ENCODE measurements around the gene MTG1. TPM values are rescaled to one million over a fixed set of nuclear protein-coding genes. Genes with fewer than 3 reads are reported as not detected.
A peak's percentile ranks its signal among the peaks of the same experiment; 100 is the strongest.
"Not testable (repeated sequence)": the region's sequence is repeated elsewhere in the genome, so short reads cannot be mapped to it uniquely, and the experiment has no call there.

The MTG1 gene
- total RNA-seq, 1 donor from 2014 or later: 57.5 TPM

DNA sequence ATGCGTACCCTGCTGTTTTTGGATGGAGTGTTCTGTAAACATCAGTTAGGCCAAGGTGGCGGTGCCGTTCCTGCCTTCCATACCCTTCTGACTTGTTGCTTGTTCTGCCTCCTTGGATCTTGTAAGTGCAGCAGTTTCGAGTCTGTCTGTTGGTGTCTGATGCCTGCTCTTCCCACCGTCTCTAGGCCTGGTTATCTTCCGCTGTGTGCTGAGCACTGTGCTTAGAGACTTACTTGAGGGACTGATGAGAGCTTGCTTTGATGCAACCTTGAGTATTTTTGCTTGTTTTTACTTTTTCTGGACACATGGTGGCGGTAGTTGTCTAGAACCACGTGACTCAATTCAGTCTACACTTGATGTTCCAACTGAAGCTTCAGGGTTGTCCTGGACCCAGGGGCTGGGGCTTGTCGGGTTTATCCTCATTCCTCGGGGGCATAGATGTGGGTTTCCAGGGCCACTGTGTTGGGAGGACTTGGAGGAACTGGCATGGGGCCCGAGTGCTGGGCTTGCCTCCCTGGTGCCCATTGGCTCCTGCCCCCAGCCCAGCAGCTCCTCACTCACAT, 44.8 kb downstream of the MTG1 start:
- Histone ChIP-seq H3K4me1 (no peaks in the 10 kb centered on the region), H3K27ac (no peak overlapping the region), H3K36me3 (no peaks in the 10 kb centered on the region), H3K27me3 (no peaks in the 10 kb centered on the region), H3K9me3 (no peaks in the 10 kb centered on the region), H3K4me3 (no peak overlapping the region)
- peak in 1 of 2 donors; percentile 74 for DNase-seq (ENCODE audit: extremely low spot score in 2 of 2)
- intact Hi-C loops (cut with DNase I): no loop called here
- no peak for TF ChIP-seq POLR2A (IDR thresholded peaks at IDR 0.05)
- no peak for TF ChIP-seq POLR2AphosphoS5 (IDR thresholded peaks at IDR 0.05; ENCODE audit: insufficient read depth in 1 of 2, low read depth in 1 of 2)
- TF ChIP-seq, protein P1, sequence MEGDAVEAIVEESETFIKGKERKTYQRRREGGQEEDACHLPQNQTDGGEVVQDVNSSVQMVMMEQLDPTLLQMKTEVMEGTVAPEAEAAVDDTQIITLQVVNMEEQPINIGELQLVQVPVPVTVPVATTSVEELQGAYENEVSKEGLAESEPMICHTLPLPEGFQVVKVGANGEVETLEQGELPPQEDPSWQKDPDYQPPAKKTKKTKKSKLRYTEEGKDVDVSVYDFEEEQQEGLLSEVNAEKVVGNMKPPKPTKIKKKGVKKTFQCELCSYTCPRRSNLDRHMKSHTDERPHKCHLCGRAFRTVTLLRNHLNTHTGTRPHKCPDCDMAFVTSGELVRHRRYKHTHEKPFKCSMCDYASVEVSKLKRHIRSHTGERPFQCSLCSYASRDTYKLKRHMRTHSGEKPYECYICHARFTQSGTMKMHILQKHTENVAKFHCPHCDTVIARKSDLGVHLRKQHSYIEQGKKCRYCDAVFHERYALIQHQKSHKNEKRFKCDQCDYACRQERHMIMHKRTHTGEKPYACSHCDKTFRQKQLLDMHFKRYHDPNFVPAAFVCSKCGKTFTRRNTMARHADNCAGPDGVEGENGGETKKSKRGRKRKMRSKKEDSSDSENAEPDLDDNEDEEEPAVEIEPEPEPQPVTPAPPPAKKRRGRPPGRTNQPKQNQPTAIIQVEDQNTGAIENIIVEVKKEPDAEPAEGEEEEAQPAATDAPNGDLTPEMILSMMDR (IDR thresholded peaks at IDR 0.05): no peak

DNA sequence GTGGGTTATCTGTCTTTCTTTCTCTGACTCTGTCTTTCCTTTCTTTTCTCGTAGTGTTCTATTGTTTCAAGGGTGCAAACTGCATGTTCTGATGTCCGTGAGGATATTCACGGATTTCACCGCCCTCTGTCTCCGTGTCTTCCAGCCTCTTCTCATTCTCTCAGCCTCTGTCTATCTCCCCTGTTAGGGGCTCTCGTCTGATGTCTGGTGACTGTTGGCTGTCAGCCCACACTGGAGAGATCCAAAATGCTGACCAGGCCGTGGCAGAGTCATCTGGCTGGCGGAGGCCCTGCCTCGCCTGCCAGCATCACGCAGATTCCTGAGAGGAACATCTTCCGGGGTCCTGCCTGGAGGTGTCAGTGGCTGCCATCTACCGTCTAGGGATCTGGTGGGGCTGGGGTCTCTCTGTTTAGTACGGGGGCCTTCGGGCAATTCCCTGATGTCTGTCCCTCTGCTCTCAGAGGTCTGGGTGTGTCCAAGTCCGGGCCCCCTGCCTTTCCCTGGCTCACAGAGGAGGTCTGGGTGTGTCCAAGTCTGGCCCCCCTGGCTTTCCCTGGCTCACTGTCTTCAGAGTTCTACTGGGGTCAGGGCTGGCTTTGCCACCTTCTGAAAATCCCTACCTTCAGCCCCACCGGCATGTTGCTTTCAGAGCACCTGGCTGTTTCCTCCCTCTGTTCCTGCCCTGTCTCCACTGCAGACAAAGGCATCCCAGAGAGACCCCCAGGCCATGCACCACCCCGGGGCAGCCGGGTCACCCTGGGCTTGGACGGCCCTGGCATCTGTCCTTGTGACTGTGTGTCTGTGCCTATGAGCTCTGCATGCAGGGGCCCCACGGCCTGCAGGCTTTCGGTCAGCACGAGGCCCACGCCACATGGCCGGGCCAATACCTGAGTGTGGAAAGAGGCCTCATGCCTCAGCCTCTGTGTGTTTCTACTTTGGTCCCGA, 45.8 kb downstream of the MTG1 start:
- Histone ChIP-seq H3K27ac (no peak overlapping the region), H3K36me3 (no peaks in the 10 kb centered on the region), H3K27me3 (no peaks in the 10 kb centered on the region), H3K4me3 (no peak overlapping the region), H3K4me1 (no peaks in the 10 kb centered on the region), H3K9me3 (no peaks in the 10 kb centered on the region)
- TF ChIP-seq POLR2A (IDR thresholded peaks at IDR 0.05): no peak
- TF ChIP-seq, protein P1 (IDR thresholded peaks at IDR 0.05): no peak
- TF ChIP-seq POLR2AphosphoS5 (IDR thresholded peaks at IDR 0.05; ENCODE audit: insufficient read depth in 1 of 2, low read depth in 1 of 2): no peak
- DNase-seq (ENCODE audit: extremely low spot score in 2 of 2): peak in 1 of 2 donors; percentile 82
- intact Hi-C loops (cut with DNase I): no loop called here

DNA sequence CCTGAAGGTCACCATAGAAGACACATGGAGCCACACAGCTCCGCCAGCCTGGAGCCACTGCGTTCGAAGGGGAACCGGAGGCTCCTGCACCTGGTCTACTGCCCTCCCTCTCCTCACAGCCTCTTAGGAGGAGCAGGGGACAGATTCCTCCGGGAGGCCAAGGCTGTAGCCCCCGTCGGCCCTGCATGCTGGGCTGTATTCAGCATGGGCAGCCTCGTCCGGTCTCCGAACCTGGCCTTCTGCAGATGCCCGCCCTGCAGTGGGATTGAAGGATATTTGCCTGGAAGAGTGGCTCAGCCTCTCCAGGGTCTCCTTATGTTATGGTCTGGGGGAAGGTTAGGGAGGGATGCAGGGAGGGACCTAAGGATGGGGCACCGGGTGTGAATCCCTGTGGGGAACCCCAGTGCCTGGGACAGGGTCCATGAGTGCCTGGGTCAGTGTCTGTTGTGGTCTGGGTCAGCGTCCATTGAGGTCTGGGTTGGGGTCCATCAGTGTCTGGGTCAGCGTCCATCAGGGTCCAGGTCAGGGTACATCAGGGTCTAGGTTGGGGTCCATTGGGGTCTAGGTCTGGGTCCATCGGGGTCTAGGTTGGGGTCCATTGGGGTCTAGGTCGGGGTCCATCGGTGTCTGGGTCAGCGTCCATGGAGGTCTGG, 46.8 kb downstream of the MTG1 start:
- Histone ChIP-seq H3K27me3 (no peaks in the 10 kb centered on the region), H3K4me1 (no peaks in the 10 kb centered on the region), H3K9me3 (no peaks in the 10 kb centered on the region), H3K4me3 (no peak overlapping the region), H3K36me3 (no peaks in the 10 kb centered on the region), H3K27ac (no peak overlapping the region)
- TF ChIP-seq POLR2A (IDR thresholded peaks at IDR 0.05) (no peak), POLR2AphosphoS5 (IDR thresholded peaks at IDR 0.05; ENCODE audit: insufficient read depth in 1 of 2, low read depth in 1 of 2) (no peak)
- TF ChIP-seq, protein P1 (IDR thresholded peaks at IDR 0.05): no peak
- DNase-seq (ENCODE audit: extremely low spot score in 2 of 2): no peak
- intact Hi-C loops (cut with DNase I): no loop called here

DNA sequence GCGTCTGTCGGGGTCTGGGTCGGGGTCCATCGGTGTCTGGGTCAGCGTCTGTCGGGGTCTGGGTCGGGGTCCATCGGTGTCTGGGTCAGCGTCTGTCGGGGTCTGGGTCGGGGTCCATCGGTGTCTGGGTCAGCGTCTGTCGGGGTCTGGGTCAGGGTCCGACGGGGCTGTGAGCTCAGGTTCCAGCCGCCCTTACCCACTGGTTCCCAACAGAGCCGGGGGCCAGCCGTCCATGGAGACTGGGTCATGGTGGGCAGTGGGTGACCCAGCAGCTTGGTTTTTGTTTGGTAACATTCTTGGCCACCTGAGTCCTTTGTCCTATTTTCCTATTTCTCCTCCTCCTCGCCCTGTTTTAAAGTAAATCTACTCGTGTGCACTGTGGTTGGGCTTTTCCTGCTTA, 47.4 kb downstream of the MTG1 start:
- DNase-seq (ENCODE audit: extremely low spot score in 2 of 2); H3K9me3 ChIP-seq; H3K36me3 ChIP-seq; H3K4me3 ChIP-seq; H3K4me1 ChIP-seq; intact Hi-C loops (cut with DNase I); H3K27ac ChIP-seq; H3K27me3 ChIP-seq: not testable (repeated sequence)

DNA sequence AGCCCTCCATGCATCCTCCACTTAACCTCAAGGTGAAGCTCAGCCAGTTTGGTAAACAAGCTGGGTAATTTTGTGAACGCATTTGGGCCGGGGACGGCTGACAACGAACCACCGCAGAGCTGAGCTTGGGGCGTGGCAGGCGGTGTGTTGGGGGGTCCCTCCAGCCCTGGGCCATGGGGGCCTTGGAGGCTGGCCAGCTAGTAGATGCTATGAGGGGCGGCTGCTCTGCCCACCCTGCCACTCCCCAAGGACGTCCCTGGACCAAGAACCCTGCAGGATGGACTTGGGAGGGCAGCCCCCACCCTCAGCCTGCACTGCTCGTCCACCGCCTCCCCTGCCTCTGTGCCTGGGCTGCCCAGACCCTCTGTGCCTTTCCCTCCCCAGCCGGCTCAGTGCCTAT, 47.8 kb downstream of the MTG1 start:
- Histone ChIP-seq H3K36me3 (no peaks in the 10 kb centered on the region), H3K4me1 (no peaks in the 10 kb centered on the region), H3K9me3 (peaks cover 3% of the 10 kb centered on the region), H3K27me3 (no peaks in the 10 kb centered on the region), H3K4me3 (no peak overlapping the region), H3K27ac (no peak overlapping the region)
- intact Hi-C loops (cut with DNase I): no loop called here
- no peak for DNase-seq (ENCODE audit: extremely low spot score in 2 of 2)
- no peak for TF ChIP-seq POLR2AphosphoS5 (IDR thresholded peaks at IDR 0.05; ENCODE audit: insufficient read depth in 1 of 2, low read depth in 1 of 2)
- TF ChIP-seq, protein P1 (IDR thresholded peaks at IDR 0.05): no peak
- TF ChIP-seq POLR2A (IDR thresholded peaks at IDR 0.05): no peak
